ENCODE data around the gene RFX3.
"Not testable (repeated sequence)": the region's sequence is repeated elsewhere in the genome, so short reads cannot be mapped to it uniquely, and the experiment has no call there.

The RFX3 gene

GRCh38 chr9:3342159-3342777 lies 183.5 kb downstream of the RFX3 start:
- DNase-seq: no peak

- no peak for DNase-seq
These were observed 188.1 kb downstream of the RFX3 start for GRCh38 chr9:3337515-3338225.

- no peak for DNase-seq
These were observed 188.8 kb downstream of the RFX3 start for GRCh38 chr9:3336951-3337350.

GRCh38 chr9:3332802-3333201 lies 193.0 kb downstream of the RFX3 start:
- no peak for DNase-seq

- DNase-seq: no peak
These were observed 194.0 kb downstream of the RFX3 start for GRCh38 chr9:3331801-3332200.

GRCh38 chr9:3330792-3331420 lies 194.9 kb downstream of the RFX3 start:
- no peak for DNase-seq

- DNase-seq: no peak
These were observed 196.4 kb downstream of the RFX3 start for GRCh38 chr9:3329361-3329760.

- DNase-seq: no peak
These were observed 202.1 kb downstream of the RFX3 start for GRCh38 chr9:3323714-3324113.

- DNase-seq: no peak
These were observed 204.6 kb downstream of the RFX3 start for GRCh38 chr9:3321186-3321585.

GRCh38 chr9:3312595-3312994 lies 213.2 kb downstream of the RFX3 start:
- DNase-seq: not testable (repeated sequence)

GRCh38 chr9:3308609-3309008 lies 217.2 kb downstream of the RFX3 start:
- DNase-seq: no peak

GRCh38 chr9:3304388-3304787 lies 221.4 kb downstream of the RFX3 start:
- peak; percentile 29 for DNase-seq

GRCh38 chr9:3299872-3300271 lies 225.9 kb downstream of the RFX3 start:
- DNase-seq: no peak

- DNase-seq: no peak
These were observed 229.3 kb downstream of the RFX3 start for GRCh38 chr9:3296536-3296935.

- DNase-seq: no peak
These were observed 233.5 kb downstream of the RFX3 start for GRCh38 chr9:3292311-3292710.

- no peak for DNase-seq
These were observed 235.5 kb downstream of the RFX3 start for GRCh38 chr9:3290231-3290840.

GRCh38 chr9:3288686-3289085 lies 237.1 kb downstream of the RFX3 start:
- no peak for DNase-seq

GRCh38 chr9:3285365-3286161 lies 240.2 kb downstream of the RFX3 start:
- DNase-seq: no peak

- DNase-seq: no peak
These were observed 243.4 kb downstream of the RFX3 start for GRCh38 chr9:3282365-3282764.

- no peak for DNase-seq
These were observed 244.4 kb downstream of the RFX3 start for GRCh38 chr9:3281399-3281798.

- DNase-seq: no peak
These were observed 248.6 kb downstream of the RFX3 start for GRCh38 chr9:3277200-3277599.

GRCh38 chr9:3271581-3271980 lies 254.2 kb downstream of the RFX3 start:
- no peak for DNase-seq

- DNase-seq: no peak
These were observed 254.6 kb downstream of the RFX3 start for GRCh38 chr9:3271157-3271556.
